Measurements from ENCODE around the gene BMP3.

Gene BMP3

GRCh38 chr4:81019006-81019405 is 11.5 kb upstream of the BMP3 start:
- Histone ChIP-seq H3K9me3 (ENCODE audit: low read depth, low read length) (no peaks in the 10 kb centered on the region), H3K4me3 (no peak overlapping the region), H3K36me3 (ENCODE audit: insufficient read depth, low read length) (no peaks in the 10 kb centered on the region), H3K27ac (no peak overlapping the region), H3K9ac (ENCODE audit: insufficient read length) (no peak overlapping the region)
- no peak for TF ChIP-seq FOXP2 (optimal IDR thresholded peaks at IDR 0.05; ENCODE audit: control extremely low read depth, extremely low read length, insufficient read depth)
- no peak for DNase-seq (ENCODE audit: low read depth, low spot score)

GRCh38 chr4:81021142-81021944 is 9.2 kb upstream of the BMP3 start:
- Histone ChIP-seq H3K27ac (no peak overlapping the region), H3K36me3 (ENCODE audit: insufficient read depth, low read length) (no peaks in the 10 kb centered on the region), H3K9ac (ENCODE audit: insufficient read length) (no peak overlapping the region), H3K4me3 (no peak overlapping the region), H3K9me3 (ENCODE audit: low read depth, low read length) (no peaks in the 10 kb centered on the region)
- no peak for DNase-seq (ENCODE audit: low read depth, low spot score)
- no peak for TF ChIP-seq POLR2AphosphoS5 (IDR thresholded peaks at IDR 0.05; ENCODE audit: borderline replicate concordance, low read depth, low read length)
- no peak for TF ChIP-seq FOXP2 (optimal IDR thresholded peaks at IDR 0.05; ENCODE audit: control extremely low read depth, extremely low read length, insufficient read depth)
- TF ChIP-seq EZH2 (IDR thresholded peaks at IDR 0.05) = no peak

- no peak for DNase-seq (ENCODE audit: low read depth, low spot score)
- H3K4me3 ChIP-seq = no peak overlapping the region
These were observed 8.5 kb upstream of the BMP3 start for GRCh38 chr4:81021981-81022380.

GRCh38 chr4:81023484-81023883 is 7.0 kb upstream of the BMP3 start:
- Histone ChIP-seq H3K9ac (ENCODE audit: insufficient read length) (no peak overlapping the region), H3K9me3 (ENCODE audit: low read depth, low read length) (no peaks in the 10 kb centered on the region), H3K4me3 (no peak overlapping the region), H3K27ac (no peak overlapping the region), H3K36me3 (ENCODE audit: insufficient read depth, low read length) (no peaks in the 10 kb centered on the region)
- no peak for TF ChIP-seq POLR2AphosphoS5 (IDR thresholded peaks at IDR 0.05; ENCODE audit: borderline replicate concordance, low read depth, low read length)
- TF ChIP-seq FOXP2 (optimal IDR thresholded peaks at IDR 0.05; ENCODE audit: control extremely low read depth, extremely low read length, insufficient read depth) = no peak
- no peak for TF ChIP-seq EZH2 (IDR thresholded peaks at IDR 0.05)
- DNase-seq (ENCODE audit: low read depth, low spot score) = no peak

More at GRCh38 chr4:81021981-81022380, 8.5 kb upstream of the BMP3 start:
- no peak for TF ChIP-seq EZH2 (IDR thresholded peaks at IDR 0.05)
- no peak for TF ChIP-seq POLR2AphosphoS5 (IDR thresholded peaks at IDR 0.05; ENCODE audit: borderline replicate concordance, low read depth, low read length)
- TF ChIP-seq FOXP2 (optimal IDR thresholded peaks at IDR 0.05; ENCODE audit: control extremely low read depth, extremely low read length, insufficient read depth) = no peak
- no peaks in the 10 kb centered on the region for H3K36me3 ChIP-seq (ENCODE audit: insufficient read depth, low read length)
- no peak overlapping the region for H3K9ac ChIP-seq (ENCODE audit: insufficient read length)
- no peak overlapping the region for H3K27ac ChIP-seq
- H3K9me3 ChIP-seq (ENCODE audit: low read depth, low read length) = no peaks in the 10 kb centered on the region

- peak overlapping the region; percentile 80 for H3K4me3 ChIP-seq
- no peak overlapping the region for H3K9ac ChIP-seq (ENCODE audit: insufficient read length)
- no peak for DNase-seq (ENCODE audit: low read depth, low spot score)
- no peaks in the 10 kb centered on the region for H3K36me3 ChIP-seq (ENCODE audit: insufficient read depth, low read length)
- TF ChIP-seq EZH2 (IDR thresholded peaks at IDR 0.05) = no peak
- no peak for TF ChIP-seq POLR2AphosphoS5 (IDR thresholded peaks at IDR 0.05; ENCODE audit: borderline replicate concordance, low read depth, low read length)
- TF ChIP-seq FOXP2 (optimal IDR thresholded peaks at IDR 0.05; ENCODE audit: control extremely low read depth, extremely low read length, insufficient read depth) = no peak
- H3K9me3 ChIP-seq (ENCODE audit: low read depth, low read length) = no peaks in the 10 kb centered on the region
- no peak overlapping the region for H3K27ac ChIP-seq
These were observed 678 bp downstream of the BMP3 start for GRCh38 chr4:81030981-81031791.

- H3K9me3 ChIP-seq (ENCODE audit: low read depth, low read length) = no peaks in the 10 kb centered on the region
- H3K4me3 ChIP-seq = no peak overlapping the region
- H3K27ac ChIP-seq = no peak overlapping the region
- no peak overlapping the region for H3K9ac ChIP-seq (ENCODE audit: insufficient read length)
- DNase-seq (ENCODE audit: low read depth, low spot score) = no peak
- no peaks in the 10 kb centered on the region for H3K36me3 ChIP-seq (ENCODE audit: insufficient read depth, low read length)
- no peak for TF ChIP-seq FOXP2 (optimal IDR thresholded peaks at IDR 0.05; ENCODE audit: control extremely low read depth, extremely low read length, insufficient read depth)
- TF ChIP-seq POLR2AphosphoS5 (IDR thresholded peaks at IDR 0.05; ENCODE audit: borderline replicate concordance, low read depth, low read length) = no peak
- no peak for TF ChIP-seq EZH2 (IDR thresholded peaks at IDR 0.05)
These were observed 1.5 kb downstream of the BMP3 start for GRCh38 chr4:81031796-81032551.

- TF ChIP-seq FOXP2 (optimal IDR thresholded peaks at IDR 0.05; ENCODE audit: control extremely low read depth, extremely low read length, insufficient read depth) (no peak), EZH2 (IDR thresholded peaks at IDR 0.05) (no peak), POLR2AphosphoS5 (IDR thresholded peaks at IDR 0.05; ENCODE audit: borderline replicate concordance, low read depth, low read length) (no peak)
These were observed 2.5 kb downstream of the BMP3 start for GRCh38 chr4:81032771-81033684.

More at GRCh38 chr4:81032771-81033684, 2.5 kb downstream of the BMP3 start:
- H3K36me3 ChIP-seq (ENCODE audit: insufficient read depth, low read length) = no peaks in the 10 kb centered on the region
- no peak overlapping the region for H3K4me3 ChIP-seq
- H3K9ac ChIP-seq (ENCODE audit: insufficient read length) = no peak overlapping the region
- H3K9me3 ChIP-seq (ENCODE audit: low read depth, low read length) = no peaks in the 10 kb centered on the region
- no peak for DNase-seq (ENCODE audit: low read depth, low spot score)
- no peak overlapping the region for H3K27ac ChIP-seq
